ENCODE data around the gene ESPN.
A peak's percentile ranks its signal among the peaks of the same experiment; 100 is the strongest.

The ESPN gene

GRCh38 chr1:6466751-6467150 lies 42.2 kb downstream of the ESPN start:
- no peak for DNase-seq

DNA sequence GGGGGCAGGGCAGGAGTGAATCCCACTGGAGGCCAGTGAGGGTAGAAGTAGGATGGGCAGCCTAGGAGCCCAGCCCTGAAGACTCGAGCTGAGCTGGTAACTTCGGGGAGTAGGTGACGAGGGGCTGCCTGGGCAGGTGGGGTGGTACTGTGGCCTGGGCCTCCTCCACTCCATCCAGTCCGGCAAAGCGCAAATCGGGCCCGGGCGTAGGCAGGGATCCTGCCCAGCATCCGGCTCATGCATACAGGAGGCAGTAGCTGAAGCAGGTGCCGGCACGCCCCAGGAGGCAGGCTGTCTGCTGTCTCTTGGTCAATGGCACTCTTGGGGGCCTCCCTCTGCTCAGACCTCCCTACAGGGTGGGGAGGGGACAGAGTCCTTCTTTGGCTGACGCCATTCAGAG lies 42.6 kb downstream of the ESPN start:
- DNase-seq, result peak in 1 of 2 experiments; percentile 25

GRCh38 chr1:6467744-6468688 lies 43.4 kb downstream of the ESPN start:
- no peak for DNase-seq

DNA sequence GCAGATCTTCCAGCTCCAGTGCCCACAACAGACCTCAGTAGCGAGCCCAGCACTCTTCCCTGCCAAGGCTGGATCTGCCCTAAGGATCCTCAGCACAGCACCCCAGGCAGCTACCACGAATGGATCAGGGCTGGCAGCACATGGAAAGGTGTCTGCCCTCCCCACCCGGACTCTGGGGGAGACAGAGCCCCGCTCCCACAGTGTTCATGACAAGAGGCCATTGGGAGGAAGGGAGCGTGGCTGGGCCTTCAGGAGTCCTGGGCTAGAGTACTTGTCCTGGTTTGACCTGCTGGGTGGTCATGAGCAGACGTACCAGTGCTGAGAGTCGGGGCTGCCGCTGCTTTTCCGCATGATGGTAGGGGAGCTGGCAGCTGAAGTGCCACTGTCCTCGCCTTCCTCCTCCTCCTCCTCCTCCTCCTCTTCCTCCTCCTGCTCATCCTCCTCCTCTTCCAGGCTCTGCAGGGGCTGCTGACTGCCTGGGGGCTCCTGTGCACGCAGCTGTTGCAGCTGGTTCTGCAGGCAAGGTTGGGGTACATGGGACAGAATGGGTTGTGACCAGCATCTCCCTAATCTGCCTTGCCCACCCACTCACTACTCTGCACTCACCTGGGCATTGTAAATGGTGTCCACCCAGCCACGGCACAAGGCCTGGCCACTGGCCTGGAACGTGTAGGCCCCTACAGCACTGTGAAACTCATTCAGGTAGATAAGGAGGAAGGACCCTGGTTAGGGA lies 44.3 kb downstream of the ESPN start:
- no peak for DNase-seq

DNA sequence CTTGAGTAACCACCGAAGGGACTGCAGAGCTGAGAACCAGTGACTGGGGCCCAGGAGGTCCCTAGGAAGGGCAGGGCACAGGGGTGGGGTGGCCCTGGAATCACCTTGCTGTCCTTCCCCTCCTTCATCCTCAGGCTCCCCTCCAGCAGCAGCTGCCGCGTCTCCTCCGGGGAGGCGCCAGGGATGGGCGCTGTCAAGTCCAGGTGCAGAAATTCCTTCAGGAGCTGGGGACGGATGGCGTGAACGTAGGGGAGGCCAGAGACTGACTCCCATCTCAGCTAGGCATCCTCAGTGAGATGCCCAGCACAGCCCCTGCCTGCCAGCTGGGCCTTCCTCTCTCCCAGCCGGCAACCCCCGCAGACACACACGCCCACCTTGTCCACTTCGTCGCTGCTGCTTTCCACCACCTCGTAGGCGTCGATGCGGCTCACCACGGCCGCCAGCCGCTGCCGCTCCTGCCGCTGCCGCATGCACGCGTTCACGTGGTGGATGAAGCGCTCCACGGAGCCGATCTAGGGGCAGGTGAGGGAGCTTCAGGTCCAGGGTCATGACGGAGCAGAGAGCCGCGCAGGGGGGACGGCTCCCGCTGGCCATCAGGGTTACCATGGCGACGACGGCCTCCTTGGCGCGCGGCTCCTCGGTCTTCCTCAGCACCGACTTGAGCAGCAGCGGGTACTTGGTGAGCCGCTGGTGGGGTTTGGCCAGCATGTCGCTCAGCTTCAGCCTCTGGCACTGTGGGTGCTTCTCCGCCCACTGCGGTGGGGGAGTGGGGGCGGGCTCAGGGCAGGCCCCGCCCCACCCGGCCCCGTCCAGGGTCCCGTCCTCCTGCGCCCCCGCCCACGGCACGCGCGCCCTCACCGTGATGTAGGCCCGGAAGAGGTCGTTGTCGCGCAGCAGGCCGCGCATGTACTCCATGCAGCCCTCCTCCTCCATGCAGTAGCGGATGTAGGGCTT lies 45.8 kb downstream of the ESPN start:
- DNase-seq, result peak in 1 of 2 experiments; percentile 35

DNA sequence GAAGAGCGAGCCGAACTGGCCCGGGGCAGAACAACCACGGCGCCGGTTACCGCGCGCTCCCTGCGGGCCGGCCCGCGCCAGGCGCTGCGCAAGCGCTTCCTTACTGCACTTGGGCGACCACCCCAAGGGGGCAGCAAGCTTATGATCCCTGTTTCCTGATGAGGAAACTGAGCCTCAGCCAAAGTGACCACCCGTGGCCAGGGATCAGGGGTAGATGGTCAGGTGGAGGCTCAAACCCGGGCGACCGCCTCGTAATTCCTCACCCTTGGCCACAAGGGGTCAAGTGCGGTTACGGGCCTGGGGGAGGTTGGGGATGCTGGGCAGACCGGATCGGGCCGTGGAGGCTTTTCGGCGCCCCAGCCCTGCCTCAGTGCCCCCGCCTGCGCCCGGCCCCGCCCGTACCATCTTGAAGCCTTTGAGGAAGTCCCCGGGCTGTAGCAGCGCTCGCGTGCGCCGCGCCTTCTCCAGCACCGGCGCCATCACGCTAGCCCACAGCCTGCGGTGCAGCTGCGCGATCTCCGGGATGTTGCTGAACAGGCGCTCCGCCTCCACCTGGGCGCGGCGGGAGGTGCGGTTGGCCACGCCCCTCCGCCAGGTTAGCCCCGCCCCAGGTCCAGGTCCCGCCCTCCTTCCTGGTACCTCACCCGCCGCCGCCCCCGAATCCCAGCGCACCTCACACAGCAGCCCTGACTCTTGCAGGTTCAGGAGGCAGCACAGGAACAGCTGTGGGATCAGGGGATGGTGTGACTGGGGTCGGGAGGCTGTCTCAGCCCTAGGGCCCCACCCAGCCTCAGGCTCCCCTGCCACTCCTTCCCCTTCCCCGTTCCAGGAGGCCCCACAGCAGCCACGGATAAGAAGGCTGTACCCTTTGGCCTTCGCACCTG lies 46.8 kb downstream of the ESPN start:
- peak; percentile 60 to 92 for DNase-seq

DNA sequence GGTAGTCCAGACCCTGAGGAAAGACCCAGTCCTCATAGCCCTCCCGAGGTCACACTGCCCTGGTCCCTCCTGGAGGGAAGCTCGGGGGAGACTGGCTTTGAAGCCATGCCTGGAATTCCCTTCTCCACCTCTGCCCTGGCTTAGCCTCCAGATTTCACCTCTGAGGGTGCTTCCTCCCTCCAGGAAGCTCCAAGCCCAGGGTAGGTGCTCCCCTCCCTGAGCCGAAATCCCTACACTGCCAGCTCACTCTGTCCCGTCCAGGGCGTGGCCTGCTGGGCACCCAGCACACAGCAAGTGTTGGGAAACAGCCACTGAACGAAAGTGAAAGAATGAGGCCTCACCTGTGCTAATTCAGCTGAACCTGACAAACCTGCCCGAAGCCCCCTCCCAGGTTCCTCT lies 47.4 kb downstream of the ESPN start:
- peak in 1 of 2 experiments; percentile 84 for DNase-seq

- DNase-seq, result peak; percentile 66 to 89
Measured at GRCh38 chr1:6472391-6472790, 47.8 kb downstream of the ESPN start.

GRCh38 chr1:6473156-6473555 lies 48.6 kb downstream of the ESPN start:
- DNase-seq, result peak in 1 of 2 experiments; percentile 40

- peak; percentile 90 to 98 for DNase-seq
Measured at GRCh38 chr1:6473974-6474814, 49.6 kb downstream of the ESPN start.

DNA sequence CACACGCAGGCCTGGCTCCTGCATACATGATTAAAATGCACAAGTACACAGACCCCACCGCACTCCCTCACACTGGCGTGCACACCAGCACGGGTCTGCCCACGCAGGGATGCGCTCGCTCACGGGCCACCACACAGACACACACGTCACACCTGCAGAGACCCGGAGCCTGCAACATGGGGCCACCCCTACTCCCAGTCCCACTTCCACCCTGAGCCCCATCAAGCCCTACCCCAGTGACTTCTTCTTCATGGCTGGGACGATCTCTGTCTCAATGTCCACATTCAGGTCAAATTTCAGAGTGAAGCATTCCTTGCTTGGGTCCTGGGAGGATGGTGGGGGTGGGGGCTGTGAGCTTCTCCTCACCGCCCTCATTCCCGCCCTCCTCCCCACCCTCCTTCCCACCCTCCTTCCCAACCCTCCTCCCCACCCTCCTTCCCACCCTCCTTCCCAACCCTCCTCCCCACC lies 50.3 kb downstream of the ESPN start:
- DNase-seq, result peak in 1 of 2 experiments; percentile 78

- DNase-seq, result peak; percentile 51 to 86
Measured at GRCh38 chr1:6475381-6476133, 51.0 kb downstream of the ESPN start.

DNA sequence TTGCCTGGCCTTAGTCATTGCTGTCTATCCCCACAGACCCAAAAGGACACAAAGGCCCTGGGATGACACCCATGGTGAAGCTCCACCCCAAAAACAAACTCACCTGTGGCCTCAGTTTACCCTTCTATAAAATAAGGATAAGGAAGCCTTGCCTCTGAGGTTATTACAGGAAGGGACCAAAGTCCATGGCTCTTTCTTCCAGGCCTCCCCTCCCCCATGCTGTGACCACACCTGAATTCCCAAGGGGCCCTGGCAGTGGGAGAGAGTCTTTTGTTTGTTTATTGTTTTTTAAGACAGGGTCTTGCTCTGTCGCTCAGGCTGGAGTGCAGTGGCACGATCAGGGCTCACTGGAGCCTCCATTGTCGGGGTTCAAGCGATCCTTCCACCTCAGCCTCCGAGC lies 51.9 kb downstream of the ESPN start:
- peak; percentile 76 to 88 for DNase-seq

- DNase-seq, result peak; percentile 65
Measured at GRCh38 chr1:6477039-6477820, 52.7 kb downstream of the ESPN start.

GRCh38 chr1:6481820-6482219 lies 57.2 kb downstream of the ESPN start:
- no peak for DNase-seq

GRCh38 chr1:6483017-6483760 lies 58.6 kb downstream of the ESPN start:
- DNase-seq, result peak; percentile 26 to 77

DNA sequence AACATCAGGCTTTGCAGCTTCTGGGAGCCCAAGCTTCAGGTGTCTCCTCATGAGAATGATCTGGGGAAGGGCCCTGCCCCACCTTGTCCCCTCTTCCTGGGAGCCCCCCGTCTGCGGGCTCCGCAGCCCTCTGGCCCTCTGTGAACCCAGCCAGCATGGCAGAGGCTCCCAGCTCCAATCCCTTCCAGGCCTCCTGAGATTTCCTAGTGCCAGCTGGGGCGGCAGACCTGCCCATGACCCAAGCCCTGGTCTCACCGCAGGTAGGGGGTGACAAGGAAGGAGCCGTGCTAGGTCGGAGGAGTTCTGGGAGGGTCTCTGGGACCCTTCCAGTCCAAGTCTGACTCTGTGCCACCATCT lies 59.2 kb downstream of the ESPN start:
- DNase-seq, result no peak

- peak in 1 of 2 experiments; percentile 34 for DNase-seq
Measured at GRCh38 chr1:6484826-6485167, 60.2 kb downstream of the ESPN start.

All from NCI-H526 (cell line).